GM19397 (cell line): ENCODE measurements around the gene LRRC4B.

Experiments used
- ATAC-seq: cut with Tn5 transposase; IDR thresholded peaks from one replicate; pipeline ENCODE4 v1.9.1; 2021; ENCODE audit warnings: mild to moderate bottlenecking, moderate library complexity; ENCODE audit not compliant: unreplicated experiment

LRRC4B gene

DNA sequence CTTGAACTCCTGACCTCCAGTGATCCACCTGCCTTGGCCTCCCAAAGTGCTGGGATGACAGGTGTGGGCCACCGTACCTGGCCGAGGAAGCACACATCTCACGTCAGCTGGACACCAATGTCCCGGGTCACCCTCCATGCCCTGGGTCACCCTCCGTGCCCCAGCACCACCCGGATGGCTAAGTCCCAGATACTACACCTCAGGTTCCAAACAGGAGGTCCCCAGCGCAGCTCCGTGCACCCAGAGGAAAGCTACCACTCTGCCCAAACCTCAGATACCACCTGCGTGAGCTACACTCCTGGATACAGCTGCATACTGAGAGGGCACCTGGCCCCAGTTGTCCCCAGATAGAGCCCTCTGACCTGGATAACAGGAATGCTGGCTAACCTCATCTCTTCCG is 14.0 kb downstream of the LRRC4B start:
- ATAC-seq: no peak

DNA sequence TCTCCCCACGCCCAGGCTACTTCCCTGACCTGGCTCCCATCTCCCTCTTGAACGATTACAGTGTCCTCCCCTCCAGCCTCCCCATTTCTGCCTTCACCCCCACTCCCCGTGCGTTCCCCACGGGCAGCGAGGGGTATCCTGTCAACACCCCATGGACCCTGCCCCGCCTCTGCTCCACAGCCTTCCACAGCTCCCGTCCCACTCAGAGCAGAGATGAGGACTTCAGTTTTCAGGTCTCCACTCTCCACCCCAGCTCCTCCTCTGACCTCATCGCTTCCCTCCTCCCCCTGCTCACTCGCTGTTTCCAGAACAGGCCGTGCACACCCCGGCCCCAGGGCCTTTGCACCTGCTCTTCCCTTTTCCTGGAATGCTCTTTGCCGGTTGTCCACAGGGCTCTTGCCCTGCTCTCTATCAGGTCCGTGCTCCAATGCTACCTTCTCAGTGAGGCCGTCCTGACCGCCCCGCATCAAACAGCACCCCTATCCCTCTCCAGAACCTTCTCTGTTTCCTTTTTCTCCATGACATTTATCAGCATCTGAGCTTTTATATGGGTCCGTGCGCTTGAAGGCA is 15.0 kb downstream of the LRRC4B start:
- no peak for ATAC-seq

- no peak for ATAC-seq
These were observed 15.7 kb downstream of the LRRC4B start for GRCh38 chr19:50552540-50552939.

GRCh38 chr19:50551715-50552187 is 16.5 kb downstream of the LRRC4B start:
- ATAC-seq: no peak

GRCh38 chr19:50551034-50551714 is 17.1 kb downstream of the LRRC4B start:
- ATAC-seq: no peak

GRCh38 chr19:50550594-50550966 is 17.7 kb downstream of the LRRC4B start:
- no peak for ATAC-seq

GRCh38 chr19:50549927-50550593 is 18.2 kb downstream of the LRRC4B start:
- ATAC-seq: no peak

GRCh38 chr19:50549059-50549926 is 18.9 kb downstream of the LRRC4B start:
- no peak for ATAC-seq

DNA sequence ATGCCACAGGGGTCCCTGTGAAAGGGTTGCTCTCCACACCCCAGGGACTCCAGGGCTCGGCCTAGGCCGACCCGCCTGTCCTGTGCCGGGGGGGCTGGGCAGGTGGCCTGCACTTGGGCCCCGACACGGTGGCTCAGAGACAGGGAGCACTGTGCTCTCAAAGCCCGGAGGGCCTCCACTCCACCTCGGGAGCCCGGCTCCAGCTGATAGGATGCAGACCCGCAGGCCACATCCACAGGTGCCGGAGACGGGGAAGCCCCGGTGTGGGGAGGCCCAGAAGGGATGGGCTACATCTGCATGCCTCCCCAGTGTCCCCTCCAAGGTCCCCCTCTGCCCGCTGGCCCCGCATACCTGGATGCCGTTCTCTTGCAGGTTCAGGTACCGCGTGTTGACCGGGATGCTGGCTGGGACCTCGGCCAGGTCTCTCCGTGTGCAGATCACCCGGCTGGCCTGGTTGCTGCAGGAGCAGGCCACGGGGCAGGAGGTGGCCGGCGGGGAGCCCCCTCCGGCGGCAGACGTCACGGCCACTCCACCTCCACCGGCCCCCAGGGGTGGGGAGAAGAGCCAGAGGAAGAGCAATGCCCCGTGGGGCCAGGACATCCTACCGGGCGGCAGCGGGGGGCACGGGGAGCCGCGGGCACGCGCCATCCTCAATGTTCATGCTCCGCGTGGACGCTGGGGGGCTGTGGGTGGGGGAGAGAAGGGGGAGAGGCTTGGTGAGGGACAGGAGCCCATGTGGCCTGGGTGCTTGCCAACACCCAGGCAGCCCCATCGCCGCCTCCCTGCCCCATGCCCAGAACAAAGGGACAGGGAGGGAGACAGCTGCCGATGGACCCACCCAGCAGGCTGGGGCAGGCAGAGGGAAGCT is 19.8 kb downstream of the LRRC4B start:
- no peak for ATAC-seq

DNA sequence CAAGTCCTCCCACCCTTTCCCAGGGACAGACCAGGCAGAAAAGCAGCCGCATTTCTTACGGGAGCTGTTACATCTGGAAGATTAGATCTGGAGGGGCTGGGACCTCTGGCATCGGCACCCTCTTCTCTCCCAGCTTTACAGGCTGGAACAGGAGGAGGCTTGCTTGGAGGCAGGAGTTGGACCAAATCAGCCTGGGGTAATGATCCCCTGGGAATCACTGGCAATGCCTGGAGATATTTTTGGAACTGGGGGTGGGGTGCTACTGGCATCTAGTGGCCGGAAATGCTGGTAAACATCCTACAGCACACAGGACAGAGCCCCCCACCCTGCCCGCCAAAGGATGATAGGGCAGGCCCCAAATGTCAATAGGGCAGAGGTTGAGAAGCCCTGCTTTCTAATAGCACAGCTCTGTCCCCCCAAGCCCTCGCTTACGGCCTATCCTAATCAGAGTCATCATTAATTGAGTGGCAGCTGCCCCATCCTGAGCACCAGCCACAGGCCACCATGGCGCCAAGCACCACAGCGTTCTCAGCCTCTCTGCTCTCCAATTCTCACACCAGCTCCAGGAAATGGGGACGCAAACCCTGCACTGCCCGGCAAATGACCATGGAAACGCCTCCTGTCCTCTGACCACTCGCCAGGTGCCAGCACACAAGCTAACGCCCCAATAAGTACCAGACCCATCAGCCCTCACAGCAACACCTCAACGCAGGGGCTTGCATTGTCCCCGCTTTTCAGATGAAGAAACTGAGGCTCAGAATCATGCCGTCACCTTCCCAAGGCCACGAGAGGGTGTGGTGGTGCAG is 20.6 kb downstream of the LRRC4B start:
- no peak for ATAC-seq

- ATAC-seq: no peak
These were observed 21.6 kb downstream of the LRRC4B start for GRCh38 chr19:50546527-50547221.

GRCh38 chr19:50542943-50543342 is 25.3 kb downstream of the LRRC4B start:
- ATAC-seq: no peak

DNA sequence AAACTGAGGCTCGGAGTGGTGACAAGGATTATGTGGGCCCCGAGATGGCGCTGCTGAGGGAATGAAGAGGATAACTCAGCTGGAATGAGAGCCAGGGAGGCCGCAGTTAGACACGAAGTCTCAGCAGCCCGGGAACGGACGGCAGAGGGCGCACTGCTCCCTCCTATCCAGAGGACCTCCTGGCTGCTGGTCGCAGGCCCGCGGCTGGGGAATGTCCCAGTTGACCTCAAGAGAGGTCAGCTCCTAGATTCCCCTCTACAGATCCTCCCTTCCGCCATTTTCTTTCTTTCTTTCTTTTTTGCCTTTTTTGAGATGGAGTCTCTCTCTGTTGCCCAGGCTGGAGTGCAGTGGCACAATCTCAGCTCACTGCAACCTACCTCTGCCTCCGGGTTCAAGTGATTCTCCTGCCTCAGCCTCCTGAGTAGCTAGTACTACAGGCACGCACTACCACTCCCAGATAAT is 30.4 kb downstream of the LRRC4B start:
- no peak for ATAC-seq

- no peak for ATAC-seq
These were observed 30.9 kb downstream of the LRRC4B start for GRCh38 chr19:50537306-50537685.

DNA sequence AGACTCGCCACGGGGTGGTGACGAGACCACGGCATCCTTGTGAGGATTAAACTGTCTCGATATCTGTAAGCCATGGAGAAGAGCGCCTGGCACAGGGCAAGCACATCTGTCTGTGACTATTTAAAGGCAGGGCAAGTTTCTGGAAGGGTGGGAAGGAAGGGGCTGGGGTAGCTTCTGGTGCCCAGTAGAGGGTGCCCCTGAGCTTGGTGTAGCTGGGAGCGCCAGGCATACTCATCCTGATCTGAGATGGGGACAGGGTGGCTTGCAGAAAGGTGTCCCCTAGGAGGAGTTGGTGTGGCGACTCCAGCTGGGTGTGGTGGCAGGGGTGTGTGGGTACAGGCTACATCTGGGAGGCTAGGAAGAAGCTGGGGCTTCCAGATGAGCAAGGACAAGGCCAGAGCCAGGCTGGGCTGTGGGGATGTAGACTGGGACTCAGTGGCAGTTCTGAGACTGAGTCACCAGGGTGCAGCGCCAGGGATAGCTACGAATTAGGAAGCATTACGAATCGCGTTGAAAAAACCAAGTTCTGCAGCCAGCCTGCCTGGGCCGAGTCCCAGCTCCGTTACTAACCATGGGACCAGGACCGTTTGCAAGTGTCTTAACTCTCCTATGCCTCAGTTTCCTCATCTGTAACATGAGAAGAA is 31.5 kb downstream of the LRRC4B start:
- no peak for ATAC-seq

- no peak for ATAC-seq
These were observed 32.5 kb downstream of the LRRC4B start for GRCh38 chr19:50535672-50536187.

DNA sequence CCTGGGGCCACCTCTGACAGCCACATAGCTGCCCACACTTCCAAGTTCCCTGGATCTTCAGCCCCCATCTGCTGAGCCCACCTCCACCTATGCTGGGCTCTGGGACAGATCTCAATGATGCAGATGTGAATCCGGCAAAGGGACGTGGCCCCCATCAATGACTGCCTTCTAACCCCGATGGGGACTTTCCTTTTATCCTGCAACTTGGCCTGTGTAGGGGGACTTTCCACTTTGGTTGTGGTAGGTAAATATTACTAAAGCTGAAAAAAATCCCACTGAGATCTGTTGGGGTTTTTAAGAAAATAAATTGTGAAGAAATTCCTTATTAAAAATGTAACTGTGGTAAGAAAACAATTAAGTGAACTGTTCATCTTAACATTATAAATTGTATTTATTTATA is 33.8 kb downstream of the LRRC4B start:
- ATAC-seq: no peak

GRCh38 chr19:50532952-50533351 is 35.3 kb downstream of the LRRC4B start:
- no peak for ATAC-seq
